ENCODE measurements around the gene A1BG. TPM values are rescaled to one million over a fixed set of nuclear protein-coding genes. Genes with fewer than 3 reads are reported as not detected.
"Not testable (repeated sequence)": the region's sequence is repeated elsewhere in the genome, so short reads cannot be mapped to it uniquely, and the experiment has no call there.

The A1BG gene
- total RNA-seq, 1 experiment from 2014 or later = 38.4 TPM

DNA sequence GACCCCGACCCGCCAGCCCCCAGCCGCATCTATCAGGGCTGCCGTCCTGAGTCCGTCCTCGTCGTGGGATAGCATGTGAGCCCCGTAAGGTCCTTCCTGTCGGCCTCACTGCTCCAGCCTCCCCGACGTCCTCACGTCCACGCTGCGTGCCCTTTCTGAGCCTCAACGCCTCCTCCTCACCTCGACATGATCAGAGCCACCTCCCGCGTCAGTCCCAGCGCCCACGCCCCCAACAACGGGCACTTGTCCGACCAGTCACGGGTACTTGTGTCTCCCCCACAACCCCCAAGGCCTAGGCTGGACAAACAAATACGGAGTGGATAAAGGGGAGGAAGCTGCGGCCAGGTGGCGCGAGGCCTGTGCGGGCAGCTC lies 8.6 kb upstream of the A1BG start:
- peak; percentile 67 for DNase-seq (ENCODE audit: low read depth)

DNA sequence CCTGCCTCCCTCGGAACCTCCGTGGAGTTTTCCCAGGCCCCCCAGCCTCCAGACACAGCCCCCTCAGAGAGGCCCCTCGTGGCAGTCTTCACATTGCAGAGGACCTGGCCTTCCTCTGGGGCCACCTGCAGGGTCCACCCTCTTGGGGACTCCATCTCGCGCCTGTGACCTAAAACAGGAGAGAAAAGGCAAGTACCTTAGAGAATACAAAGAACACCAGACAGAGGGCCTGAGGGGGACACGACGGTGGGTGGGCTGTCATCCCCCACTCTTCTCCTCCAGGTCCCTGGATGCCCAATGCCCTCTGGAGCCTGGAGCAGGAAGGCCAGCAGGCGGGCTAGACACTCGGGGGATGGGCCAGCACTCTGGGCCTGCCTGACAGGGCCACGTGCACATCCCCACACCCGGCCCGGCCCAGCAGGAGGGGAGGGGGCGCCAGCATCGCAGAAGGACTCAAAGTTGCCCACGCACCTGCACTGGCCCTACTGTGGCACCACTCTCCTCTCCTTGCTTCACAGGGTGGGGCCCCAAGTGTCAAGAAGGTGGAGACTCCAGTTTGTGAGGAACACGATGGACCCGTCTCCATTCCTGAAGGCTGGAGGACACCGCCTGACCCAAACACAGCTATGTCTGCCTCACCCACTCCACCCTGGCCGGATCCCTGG lies 4.3 kb upstream of the A1BG start:
- no peak for DNase-seq (ENCODE audit: low read depth)

DNA sequence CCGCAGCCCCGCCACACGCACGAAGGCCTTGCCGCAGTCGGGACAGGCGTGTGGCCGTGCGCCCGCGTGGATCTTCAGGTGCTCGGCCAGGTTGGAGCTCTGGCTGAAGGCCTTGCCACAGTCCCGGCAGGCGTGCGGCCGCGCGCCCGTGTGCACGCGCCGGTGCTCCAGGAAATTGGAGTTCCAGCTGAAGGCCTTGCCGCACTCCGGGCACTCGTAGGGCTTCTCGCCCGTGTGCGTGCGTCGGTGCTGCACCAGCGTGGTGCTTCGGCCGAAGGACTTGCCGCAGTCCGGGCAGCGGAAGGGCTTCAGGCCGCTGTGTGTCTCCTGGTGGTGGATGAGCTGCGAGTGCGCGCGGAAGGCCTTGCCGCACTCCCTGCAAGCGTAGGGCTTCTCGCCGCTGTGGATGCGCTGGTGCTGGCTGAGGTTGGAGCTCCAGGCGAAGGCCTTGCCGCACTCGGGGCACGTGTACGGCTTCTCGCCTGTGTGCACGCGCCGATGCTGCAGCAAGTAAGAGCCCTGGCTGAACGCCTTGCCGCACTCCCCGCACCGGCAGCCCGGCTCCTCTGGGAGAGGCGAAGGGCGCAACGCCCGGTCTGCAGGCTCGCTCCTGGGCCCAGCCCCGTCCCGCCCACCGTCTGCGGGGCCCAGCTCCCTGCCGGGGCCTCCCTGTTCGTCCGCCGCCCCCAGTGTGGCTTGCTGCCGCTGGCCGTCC lies 3.6 kb upstream of the A1BG start:
- no peak for DNase-seq (ENCODE audit: low read depth)

DNA sequence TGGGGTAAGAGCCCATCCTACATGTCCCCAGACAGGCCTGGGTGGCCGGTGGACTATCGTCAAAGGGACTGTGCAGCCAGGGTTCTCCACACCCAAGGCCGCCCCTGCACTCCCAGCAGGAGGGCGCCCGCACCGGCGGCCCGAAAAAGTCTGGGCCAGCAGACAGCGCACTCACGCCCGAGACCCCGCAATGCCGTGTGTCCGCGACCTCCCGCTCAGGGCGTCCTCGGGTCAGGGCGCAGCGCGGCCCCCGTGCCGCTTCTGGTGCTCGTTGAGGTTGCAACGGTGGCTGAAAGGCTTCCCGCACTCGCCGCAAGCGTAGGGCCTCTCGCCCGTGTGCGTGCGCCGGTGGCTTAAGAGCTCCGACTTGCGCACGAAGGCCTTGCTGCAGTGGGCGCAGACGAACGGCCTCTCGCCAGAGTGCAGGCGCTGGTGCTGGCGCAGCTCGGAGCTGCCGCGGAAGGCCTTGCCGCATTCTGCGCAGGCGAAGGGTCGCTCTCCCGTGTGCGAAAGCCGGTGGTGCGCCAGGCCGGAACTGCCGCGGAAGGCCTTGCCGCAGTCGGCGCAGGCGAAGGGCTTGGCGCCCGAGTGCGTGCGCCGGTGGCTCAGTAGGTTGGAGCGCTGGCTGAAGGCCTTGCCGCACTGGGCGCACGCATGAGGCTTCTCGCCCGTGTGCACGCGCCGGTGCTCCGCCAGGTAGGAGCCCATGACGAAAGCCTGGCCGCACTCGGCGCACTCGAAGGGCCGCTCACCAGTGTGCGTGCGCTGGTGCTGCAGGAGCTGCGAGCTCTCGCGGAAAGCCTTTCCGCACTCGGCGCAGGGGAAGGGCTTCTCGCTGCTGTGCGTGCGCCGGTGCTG lies 2.8 kb upstream of the A1BG start:
- no peak for DNase-seq (ENCODE audit: low read depth)

DNA sequence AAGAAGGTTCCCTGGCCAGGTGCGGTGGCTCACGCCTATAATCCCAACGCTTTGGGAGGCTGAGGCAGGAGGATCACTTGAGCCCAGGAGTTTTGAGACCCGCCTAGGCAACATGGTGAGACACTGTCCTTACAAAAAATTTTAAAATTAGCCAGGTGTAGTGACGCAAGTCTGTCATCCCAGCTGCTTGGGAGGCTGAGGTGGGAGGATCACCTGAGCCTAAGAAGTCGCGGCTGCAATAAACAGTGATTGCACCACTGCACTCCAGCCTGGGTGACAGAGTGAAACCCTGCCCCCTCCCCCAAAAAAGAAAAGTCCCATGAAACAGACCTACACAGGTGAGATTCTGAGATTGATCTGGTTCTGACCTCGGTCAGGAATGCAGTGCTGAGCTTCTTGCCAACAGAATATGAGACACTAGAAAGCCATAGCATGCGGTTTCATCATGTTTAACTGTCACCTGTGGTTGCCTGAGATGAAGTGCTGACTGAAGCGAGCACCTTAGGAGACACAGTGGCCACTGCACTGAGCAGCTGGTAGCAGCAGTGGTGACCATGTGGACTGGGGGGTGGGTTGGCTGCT lies 2.0 kb upstream of the A1BG start:
- DNase-seq (ENCODE audit: low read depth) = no peak

DNA sequence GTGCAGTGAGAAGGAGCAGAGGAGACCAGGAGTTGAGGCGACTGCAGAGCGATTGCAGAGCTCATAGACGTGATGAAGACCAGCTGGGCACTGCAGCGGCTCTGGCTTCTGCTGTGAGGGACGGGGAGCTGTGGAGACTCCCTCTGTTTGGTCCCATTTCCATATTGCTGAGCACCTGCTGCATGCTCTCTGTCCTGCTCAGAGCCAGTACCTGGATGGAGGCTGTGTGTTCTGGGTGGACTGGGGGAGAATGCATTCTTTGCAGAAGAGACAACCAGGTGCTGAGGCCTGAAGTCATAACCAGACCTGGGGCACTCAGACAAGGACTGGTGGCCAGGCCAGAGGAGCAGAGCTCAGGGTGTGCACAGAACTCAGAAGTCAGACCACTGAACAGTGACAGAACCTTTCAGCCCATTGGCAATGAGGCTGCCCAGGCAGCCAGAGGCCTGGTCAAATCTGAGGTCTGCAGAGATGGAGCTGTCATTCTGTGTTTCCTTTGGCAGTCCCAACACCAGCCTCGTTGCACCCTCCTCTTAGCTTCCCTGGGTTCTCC lies 1.3 kb upstream of the A1BG start:
- no peak for DNase-seq (ENCODE audit: low read depth)

DNA sequence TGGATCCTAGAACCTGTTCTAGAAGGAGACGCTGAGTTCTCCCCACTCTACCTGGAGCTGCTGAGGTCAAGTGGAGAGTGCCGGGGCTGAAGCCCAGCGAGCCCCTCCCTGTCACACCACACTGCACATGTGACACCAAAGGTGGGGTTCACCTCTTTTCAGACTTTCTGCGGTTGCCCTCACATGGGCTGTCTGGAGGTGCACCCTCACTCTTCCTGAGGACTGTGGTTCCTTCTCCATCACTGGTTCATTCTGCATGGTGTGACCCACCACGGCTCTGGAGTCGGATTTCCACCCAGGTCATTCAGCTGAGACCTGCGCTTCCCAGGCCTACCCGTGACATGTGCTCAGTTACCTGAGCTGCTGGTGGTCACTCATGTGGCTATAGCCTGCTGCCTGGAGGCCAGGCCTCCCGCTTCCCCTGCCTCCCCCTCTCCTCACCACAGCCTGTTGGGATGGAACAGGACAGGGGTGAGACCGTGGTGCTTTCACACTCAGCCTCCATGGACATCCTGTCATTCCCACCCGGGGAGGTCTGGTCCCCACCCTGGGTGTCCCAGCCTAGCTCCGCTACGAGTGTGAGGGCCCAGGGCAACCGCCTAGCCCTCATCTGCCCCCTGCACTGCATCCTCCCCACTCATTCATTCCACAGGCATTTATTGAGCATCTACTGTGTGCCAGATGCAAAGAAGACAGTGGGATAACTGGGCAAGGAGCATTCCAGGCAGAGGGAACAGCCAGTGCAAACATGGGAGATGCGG lies 605 bp upstream of the A1BG start:
- DNase-seq (ENCODE audit: low read depth) = no peak

DNA sequence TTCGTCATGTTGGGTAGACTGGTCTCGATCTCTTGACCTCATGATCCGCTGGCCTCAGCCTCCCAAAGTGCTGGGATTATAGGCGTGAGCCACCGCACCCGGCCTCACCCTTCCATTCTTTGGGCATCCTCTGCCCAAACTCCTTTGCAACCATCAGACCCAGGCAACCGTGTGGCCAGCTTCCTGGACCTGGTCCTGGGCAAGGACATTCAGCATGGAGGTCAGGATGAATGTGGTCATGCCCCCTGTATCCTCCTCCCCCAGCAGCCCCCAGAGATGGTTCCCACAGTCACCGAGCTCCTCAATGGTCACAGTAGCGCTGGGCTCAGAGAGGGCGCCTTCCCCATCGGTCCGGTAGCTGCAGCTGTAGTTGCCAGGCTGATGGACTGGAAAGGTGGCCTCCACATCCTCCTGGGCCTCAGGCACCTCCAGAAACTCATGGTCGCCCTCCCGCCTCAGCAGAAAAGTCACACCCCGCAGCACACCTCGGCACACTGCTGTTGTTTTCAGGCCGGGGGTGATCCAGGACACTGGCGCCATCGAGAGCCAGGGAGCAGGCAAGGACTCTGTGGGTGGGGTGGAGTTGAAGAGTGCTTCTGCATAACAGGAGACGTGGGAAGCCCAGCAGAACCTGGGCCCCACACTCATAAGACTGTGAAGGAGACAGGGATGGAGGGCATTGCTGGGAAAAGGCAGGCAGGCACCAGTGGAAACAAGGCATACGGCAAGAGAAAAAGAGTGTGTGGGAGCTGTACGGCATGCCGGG lies 1.1 kb downstream of the A1BG start:
- no peak for DNase-seq (ENCODE audit: low read depth)

DNA sequence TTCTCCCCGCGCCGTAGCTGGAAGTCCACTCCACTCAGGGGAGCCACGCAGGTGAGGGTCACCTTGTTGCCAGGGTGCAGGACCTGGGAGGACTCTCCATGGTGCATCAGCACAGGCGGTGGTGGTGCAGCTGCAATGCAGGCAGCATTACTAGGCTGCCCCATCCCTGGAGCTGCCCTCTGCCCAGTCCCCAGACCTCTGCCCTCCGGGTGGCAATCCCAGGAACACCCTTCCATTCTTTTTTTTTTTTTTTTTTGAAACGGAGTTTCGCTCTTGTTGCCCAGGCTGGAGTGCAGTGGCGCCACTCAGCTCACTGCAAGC lies 1.8 kb downstream of the A1BG start:
- no peak for DNase-seq (ENCODE audit: low read depth)

DNA sequence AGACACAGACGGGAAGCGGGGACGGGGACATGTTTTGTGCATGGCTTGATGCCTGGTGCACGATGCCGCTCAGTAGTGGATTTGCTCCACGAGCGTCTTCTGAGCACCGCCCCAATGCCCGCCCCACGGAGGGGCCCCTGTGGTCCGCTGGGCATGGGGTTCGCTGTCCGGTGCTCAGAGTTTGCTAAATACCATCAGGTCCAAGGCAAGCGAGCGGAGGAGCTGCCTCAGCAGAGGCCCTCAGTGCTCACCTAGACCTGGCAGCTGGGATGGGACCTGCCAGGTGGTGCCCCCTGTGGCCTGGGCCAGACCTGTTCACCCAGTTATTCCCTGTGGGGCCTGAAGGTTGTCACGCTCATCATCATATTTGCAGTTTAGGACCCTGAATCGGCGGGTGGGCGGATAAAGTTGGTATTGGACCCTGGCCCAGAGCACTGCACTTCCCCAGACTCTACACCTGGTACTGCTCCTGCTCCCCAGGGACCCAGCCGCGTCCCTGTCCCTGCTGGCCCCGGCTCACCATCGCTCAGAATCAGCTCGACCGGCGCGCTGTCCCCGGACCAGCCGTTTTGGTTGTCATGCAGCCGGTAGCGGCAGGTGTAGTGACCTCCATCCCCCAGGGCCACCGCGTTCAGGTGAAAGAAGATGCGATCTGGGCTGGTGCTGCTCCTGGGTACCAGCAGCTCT lies 2.3 kb downstream of the A1BG start:
- no peak for DNase-seq (ENCODE audit: low read depth)

DNA sequence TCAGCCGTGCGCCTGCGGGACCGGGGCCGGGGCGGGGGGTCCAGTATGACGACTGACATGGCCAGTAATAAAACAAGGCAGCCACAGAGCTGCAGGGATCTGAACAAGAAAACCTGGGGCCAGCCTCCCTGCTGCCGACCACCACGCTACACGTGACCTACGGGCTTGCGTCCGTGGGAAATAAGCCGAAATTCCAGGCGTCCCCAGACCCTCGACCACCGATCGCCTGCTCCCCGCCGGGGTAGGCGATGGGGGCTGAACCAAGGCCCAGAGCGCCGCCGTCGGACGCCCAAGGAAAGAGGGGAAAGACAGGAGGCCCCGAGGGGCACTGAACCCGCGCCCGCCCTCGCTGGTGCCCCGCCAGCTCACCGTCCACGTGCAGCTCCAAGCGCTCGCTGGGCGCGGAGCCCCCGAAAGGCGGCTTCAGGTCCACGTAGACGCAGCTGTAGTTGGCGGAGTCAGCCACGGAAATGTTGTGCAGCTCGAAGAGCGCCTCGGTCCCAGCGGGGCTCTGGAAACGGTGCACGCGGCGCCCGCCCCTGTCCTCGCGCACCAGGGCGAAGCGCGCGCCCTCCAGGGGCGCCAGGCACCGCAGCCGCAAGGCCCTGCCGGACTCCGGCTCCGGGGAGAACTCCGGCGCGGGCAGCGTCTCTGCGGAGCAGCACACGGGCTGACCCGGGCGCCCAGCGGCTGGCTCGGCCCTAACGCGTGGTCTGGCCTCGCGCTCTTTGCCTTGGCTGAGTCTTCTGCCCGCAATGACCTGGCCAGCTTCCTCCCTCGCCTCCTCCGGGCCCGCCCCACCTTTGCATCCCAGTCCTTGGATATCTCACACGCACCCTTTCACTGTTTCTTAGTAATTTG lies 3.1 kb downstream of the A1BG start:
- no peak for DNase-seq (ENCODE audit: low read depth)

DNA sequence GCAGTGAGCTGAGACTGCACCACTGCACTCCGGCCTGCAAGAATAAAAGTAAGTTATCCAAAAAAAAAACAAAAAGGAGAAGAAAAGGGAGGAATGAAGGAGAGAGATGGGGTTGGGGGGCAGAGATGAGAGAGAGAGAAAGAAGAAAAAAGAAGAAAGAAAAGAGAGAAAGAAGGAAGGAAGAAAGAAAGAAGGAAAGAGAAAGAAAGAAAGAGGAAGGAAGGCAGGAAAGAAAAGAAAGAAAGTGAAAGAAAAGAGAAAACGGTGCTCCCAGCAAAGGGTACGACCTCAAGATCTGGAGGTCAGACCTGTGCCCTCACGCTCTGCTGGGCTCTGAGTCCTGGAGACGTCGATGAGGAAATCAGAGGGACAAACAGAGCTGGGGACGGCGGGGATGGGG lies 3.7 kb downstream of the A1BG start:
- DNase-seq (ENCODE audit: low read depth) = no peak

DNA sequence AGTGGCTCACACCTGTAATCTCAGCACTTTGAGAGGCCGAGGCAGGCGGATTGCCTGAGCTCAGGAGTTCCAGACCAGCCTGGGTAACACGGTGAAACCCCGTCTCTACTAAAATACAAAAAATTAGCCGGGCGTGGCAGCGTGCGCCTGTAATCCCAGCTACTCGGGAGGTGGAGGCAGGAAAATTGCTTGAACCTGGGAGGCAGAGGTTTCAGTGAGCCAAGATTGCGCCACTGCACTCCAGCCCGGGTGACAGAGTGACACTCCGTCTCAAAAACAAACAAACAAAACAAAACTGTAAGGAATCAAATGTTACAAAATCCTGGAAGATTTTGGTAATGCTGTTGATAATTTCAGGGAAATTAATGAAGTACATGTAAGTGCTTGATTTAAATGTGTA lies 5.2 kb downstream of the A1BG start:
- not testable (repeated sequence) for DNase-seq (ENCODE audit: low read depth)

DNA sequence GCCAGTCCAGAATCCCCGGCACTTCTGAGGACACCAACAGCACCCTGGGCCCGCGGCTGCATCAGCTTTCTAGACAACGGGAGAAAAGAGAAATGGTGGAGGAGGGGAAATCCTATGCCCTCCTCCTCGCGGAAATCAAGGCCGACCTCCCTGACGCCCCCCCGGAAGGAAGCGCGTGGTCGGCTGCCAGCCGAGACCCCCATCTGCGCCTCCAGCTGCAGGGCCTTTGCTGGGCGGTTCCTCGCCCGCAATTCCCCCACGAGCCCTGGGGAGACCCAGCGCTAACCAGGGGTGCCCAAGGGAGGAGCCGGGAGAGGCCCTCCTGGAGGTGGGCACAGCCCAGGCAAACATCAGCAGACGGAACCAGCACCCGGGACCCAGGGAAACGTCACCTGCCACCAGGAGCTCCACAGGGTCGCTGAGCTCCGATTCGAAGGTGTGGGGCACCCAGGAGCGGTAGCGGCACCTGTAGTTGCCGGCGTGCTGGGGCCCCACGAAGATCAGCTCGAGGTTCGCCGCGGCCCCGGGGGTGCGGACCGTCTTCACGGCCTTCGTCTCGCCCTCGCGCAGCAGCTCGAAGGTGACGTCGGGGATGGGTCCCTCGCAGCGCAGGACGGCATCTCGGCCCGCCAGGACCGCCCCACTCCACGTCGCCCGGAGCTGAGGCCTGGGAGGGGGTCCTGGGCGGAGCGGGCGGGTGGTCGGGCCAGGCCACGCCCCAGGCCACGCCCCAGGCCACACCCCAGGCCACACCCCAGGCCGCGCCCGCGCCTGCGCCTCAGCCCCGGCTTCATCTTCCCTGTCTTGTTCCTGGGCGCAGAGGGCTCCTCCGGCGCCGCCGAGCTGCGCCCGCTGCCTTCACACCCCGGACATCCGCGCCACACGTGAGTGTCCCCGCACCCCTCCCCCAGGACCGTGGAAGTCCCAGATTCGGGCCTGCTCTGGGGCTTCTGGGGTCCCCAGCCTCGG lies 6.0 kb downstream of the A1BG start:
- DNase-seq (ENCODE audit: low read depth) = peak; percentile 86

DNA sequence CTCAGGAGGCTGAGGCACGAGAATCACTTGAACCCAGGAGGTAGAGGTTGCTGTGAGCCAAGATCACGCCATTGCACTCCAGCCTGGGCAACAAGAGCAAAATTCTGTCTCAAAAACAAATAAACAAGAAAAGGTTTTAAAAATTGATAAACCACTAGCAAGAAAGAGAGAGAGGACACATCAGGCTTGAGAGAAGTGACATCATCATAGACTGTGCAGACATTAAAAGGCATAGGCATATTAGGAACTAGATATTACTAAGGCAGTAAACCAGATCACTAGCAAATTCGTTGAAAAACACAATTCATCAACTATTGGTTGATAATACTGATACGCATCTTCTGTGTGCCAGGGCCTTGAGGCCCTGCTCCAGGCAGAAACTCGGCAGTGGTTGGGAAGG lies 7.7 kb downstream of the A1BG start:
- no peak for DNase-seq (ENCODE audit: low read depth)

DNA sequence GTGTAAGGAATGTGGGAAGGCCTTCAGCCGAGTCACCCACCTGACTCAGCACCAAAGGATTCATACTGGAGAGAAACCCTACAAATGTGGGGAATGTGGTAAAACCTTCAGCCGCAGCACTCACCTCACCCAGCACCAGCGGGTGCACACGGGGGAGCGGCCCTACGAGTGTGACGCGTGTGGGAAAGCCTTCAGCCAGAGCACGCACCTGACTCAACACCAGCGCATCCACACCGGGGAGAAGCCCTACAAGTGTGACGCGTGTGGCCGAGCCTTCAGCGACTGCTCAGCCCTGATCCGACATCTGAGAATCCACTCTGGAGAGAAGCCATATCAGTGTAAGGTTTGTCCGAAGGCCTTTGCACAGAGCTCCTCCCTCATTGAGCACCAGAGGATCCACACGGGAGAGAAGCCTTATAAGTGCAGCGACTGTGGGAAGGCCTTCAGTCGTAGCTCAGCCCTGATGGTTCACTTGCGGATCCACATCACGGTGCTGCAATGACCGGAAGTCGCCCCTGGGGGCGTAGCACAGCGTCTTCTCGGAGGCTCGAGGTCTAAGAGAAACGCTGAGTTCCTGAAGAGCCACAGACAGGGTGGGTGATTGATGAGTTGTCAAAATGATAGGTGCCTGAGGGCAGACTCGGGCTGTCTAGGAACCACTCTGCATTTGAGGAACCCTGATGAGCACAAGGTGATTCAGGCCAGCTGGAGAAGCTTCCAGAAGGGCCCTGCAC lies 14.3 kb downstream of the A1BG start:
- no peak for DNase-seq (ENCODE audit: low read depth)

DNA sequence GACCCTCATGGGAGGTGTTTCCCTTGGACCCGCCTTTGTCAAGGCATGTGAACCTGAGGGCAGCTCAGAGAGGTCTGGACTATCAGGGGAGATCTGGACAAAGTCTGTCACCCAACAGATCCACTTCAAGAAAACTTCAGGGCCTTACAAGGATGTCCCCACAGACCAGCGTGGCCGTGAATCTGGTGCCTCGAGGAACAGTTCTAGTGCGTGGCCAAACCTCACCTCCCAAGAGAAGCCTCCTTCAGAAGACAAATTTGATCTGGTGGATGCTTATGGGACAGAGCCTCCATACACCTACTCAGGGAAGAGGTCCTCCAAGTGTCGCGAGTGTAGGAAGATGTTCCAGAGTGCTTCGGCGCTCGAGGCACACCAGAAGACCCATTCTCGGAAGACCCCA lies 15.0 kb downstream of the A1BG start:
- no peak for DNase-seq (ENCODE audit: low read depth)
